Kidney (tissue), 14 donors: ENCODE data around the gene MLPH. TPM values are rescaled to one million over a fixed set of nuclear protein-coding genes. Genes with fewer than 3 reads are reported as not detected.
A peak's percentile ranks its signal among the peaks of the same experiment; 100 is the strongest.

ENCODE experiments used
- DNase-seq, 5 donors: peaks; one replicate each; pipeline ENCODE4 v3.0.0-alpha.2; 2013 to 2020
- FAIRE-seq: peaks from 2 replicates; lab custom pipeline; 2012; peaks lifted over from hg19 to GRCh38; lab: Jason Lieb, UNC
- H3K27ac ChIP-seq, 2 donors: one replicate each; pipeline ENCODE4 v1.7.0; 2013; ENCODE audit warnings: low read depth in 2 of 2, low read length in 2 of 2, inconsistent platforms in 1 of 2
- H3K27me3 ChIP-seq: one replicate; pipeline ENCODE4 v1.7.1; 2013; ENCODE audit warnings: low read length, inconsistent platforms; ENCODE audit not compliant: control insufficient read depth, insufficient read depth
- H3K36me3 ChIP-seq, 3 donors: one replicate each; pipeline versions ENCODE4 v1.7.0 to v1.7.1; 2013; ENCODE audit warnings: low read length in 3 of 3, control low read depth in 1 of 3, inconsistent platforms in 1 of 3; ENCODE audit not compliant: insufficient read depth in 3 of 3, control insufficient read depth in 2 of 3
- H3K4me1 ChIP-seq, 3 donors: one replicate each; pipeline versions ENCODE4 v1.7.0 to v1.7.1; 2013; ENCODE audit warnings: low read length in 3 of 3, inconsistent platforms in 1 of 3, low read depth in 1 of 3; ENCODE audit not compliant: control insufficient read depth in 2 of 3, insufficient read depth in 2 of 3
- H3K4me3 ChIP-seq, 3 donors: one replicate each; pipeline versions ENCODE4 v1.7.0 to v1.8.1; 2013; ENCODE audit warnings: low read length in 3 of 3, control low read depth in 1 of 3, inconsistent platforms in 1 of 3
- H3K9ac ChIP-seq, 3 donors: one replicate each; pipeline versions ENCODE4 v1.7.0 to v1.7.1; 2013; ENCODE audit warnings: low read length in 3 of 3, control low read depth in 1 of 3, inconsistent platforms in 1 of 3
- H3K9me3 ChIP-seq, 3 donors: one replicate each; pipeline versions ENCODE4 v1.7.0 to v1.7.1; 2013; ENCODE audit warnings: low read length in 3 of 3, control low read depth in 1 of 3, inconsistent platforms in 1 of 3; ENCODE audit not compliant: control insufficient read depth in 2 of 3, insufficient read depth in 1 of 3
- intact Hi-C: fragments of 100-400 bp; cut with DNase I; formaldehyde crosslinking; loops from one replicate; pipeline ENCODE4 v1.11.1; 2022
- polyA plus RNA-seq: library from polyadenylated mRNA; stranded (reverse); fragments of 350-450 nt; fragmentation: Illumina TruSeq; extraction: RNeasy Lipid Tissue Mini Kit (QIAGEN cat#74804); gene quantifications from one replicate; pipeline ENCODE4 v1.2.3, GENCODE V29; 2014; ENCODE audit warnings: low read depth, low replicate concordance; ENCODE audit not compliant: insufficient read depth
- total RNA-seq: library from RNA; stranded (reverse); fragmentation: NEBNext Ultra II Directional; extraction: Animal tissue kit (Norgen Biotek cat#: 25700); gene quantifications from one replicate; pipeline ENCODE4 v1.2.1, GENCODE V29; 2021
- TF ChIP-seq, protein P1 (sequence below): IDR thresholded peaks from 3 replicates; pipeline ENCODE4 v1.5.1; 2012; ENCODE audit warnings: mild to moderate bottlenecking, moderate library complexity, borderline replicate concordance; ENCODE audit not compliant: insufficient read depth; ENCODE audit errors: extremely low read depth
- donor health status: control.
- donor health status: control.
- donor health status: control.
- donor health status: control.
- donor health status: control.
- donor health status: DM: yes; HTN: yes; CAD: no.
- donor health status: Normal renal cell carcinoma (clear cell type).

The MLPH gene
- total and polyA plus RNA-seq, 2 donors from 2014 or later = 4.6 to 9.6 TPM

DNA sequence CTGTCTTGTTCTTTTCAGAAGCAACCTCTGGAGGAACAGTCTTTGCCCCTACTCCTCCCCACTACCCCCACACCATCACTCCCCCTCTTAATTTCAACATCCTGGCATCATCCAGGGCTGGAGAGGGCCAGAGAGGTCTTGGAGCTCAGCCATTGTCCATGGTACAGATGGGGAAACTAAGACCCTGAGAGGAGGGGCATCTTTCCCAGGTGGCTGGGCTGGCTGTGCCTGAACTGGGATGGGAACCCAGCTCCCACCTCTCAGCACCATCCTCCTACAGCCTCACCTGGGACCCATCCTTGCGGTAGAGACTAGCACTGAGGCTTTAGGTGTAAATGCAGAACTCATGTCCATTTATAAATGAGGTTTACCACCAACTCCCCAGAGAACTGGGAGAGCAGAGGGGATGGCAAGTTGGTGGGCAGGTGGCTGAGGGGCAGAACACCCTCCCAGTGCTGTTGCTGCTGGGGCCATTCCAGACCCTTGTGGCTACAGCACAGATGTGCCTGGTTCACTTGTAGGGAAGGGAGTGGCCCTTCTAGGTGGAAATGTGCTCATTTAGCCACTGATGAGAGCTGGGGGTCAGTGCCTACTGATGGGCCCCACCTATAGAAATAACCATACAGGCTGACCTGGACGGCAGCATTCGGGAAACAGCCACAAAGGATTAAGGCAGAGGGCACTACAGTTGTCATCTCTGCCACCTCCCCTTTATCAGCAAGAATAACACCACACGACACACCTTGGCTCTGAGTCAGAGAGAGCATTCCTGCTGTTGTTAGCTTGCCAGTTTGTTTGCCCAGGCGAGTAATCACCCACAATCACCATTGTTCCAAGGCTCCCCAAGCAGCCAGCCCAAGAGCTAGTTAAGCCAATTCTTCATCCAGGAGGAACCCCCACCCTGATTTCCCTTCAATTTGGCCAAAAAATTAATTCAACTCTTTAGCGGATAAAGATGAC is 2.1 kb downstream of the MLPH start:
- H3K9me3 ChIP-seq = peaks cover 0 to 12% (median 0%) of the 10 kb centered on the region in 3 donors
- H3K4me1 ChIP-seq = no peaks in the 10 kb centered on the region
- TF ChIP-seq, protein P1, sequence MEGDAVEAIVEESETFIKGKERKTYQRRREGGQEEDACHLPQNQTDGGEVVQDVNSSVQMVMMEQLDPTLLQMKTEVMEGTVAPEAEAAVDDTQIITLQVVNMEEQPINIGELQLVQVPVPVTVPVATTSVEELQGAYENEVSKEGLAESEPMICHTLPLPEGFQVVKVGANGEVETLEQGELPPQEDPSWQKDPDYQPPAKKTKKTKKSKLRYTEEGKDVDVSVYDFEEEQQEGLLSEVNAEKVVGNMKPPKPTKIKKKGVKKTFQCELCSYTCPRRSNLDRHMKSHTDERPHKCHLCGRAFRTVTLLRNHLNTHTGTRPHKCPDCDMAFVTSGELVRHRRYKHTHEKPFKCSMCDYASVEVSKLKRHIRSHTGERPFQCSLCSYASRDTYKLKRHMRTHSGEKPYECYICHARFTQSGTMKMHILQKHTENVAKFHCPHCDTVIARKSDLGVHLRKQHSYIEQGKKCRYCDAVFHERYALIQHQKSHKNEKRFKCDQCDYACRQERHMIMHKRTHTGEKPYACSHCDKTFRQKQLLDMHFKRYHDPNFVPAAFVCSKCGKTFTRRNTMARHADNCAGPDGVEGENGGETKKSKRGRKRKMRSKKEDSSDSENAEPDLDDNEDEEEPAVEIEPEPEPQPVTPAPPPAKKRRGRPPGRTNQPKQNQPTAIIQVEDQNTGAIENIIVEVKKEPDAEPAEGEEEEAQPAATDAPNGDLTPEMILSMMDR = no peak
- no peak overlapping the region for H3K9ac ChIP-seq
- peak in 1 of 5 donors; percentile 43 for DNase-seq
- no peaks in the 10 kb centered on the region for H3K36me3 ChIP-seq
- H3K4me3 ChIP-seq = no peak overlapping the region
- intact Hi-C loops = no loop called here
- H3K27me3 ChIP-seq = peaks cover 11% of the 10 kb centered on the region
- FAIRE-seq = no peak
- H3K27ac ChIP-seq = no peak overlapping the region

DNA sequence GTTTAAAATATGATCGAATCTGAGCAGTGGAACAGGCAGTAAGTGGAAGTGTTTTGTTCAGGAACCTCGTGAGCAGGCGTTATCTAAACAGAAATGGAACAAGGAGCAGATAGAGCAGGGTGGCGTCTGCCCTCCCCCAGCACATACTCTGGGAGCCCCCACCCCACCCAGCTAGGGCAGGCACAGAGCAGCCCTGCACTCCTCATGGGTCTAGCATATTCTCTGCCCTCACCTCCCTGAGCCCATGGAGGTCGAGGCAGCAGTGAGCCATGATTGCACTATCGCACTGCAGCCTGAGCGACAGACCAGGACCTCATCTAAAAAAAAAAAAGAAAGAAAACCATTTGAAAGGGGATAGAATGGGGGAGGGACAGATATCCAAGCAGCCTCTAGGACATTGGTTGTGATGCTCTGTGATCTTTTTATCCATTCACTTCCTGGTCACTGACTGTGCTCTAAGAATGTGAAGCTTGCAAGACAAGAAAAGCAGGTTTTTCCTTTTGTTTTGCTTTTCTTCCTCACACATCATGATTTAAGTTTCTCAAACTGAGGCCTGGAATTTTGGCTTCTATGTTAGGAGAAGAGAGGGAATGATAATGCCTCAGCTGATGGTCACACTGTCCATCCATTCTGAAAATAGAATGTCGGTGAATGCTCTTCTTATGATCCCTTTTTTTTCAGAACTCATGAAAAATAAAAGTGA is 3.1 kb downstream of the MLPH start:
- TF ChIP-seq, protein P1 = no peak
- H3K4me3 ChIP-seq = no peak overlapping the region
- H3K27ac ChIP-seq = no peak overlapping the region
- H3K36me3 ChIP-seq = no peaks in the 10 kb centered on the region
- peak in 3 of 5 donors; percentile 62 to 70 (median 65) for DNase-seq
- no peaks in the 10 kb centered on the region for H3K4me1 ChIP-seq
- peaks cover 9% of the 10 kb centered on the region for H3K27me3 ChIP-seq
- H3K9me3 ChIP-seq = peaks cover 0 to 12% (median 0%) of the 10 kb centered on the region in 3 donors
- H3K9ac ChIP-seq = no peak overlapping the region
- intact Hi-C loops = no loop called here
- FAIRE-seq = no peak

DNA sequence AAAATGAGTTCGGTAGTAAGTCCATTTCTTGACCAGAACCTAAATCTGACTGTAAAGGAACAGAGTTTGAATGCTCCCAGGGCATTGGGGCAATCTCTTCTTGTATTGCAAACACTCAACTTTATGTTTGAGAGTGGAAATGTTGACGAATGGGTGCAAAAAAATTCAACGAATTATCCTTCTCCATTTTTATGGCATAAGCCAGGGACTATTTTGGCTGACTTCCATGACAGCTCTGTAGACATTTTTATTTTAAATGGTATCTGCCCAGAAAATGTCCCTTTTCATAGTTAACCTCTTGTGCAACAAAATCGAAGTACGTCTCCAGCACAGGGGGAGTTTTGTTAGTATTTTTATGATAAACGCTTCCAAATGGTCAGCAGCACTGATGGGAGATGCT is 3.7 kb downstream of the MLPH start:
- Histone ChIP-seq H3K27me3 (peaks cover 7% of the 10 kb centered on the region), H3K9me3 (peaks cover 0 to 12% (median 0%) of the 10 kb centered on the region in 3 donors), H3K36me3 (no peaks in the 10 kb centered on the region), H3K4me3 (no peak overlapping the region), H3K27ac (no peak overlapping the region), H3K4me1 (no peaks in the 10 kb centered on the region), H3K9ac (no peak overlapping the region)
- intact Hi-C loops = no loop called here
- TF ChIP-seq, protein P1 = no peak
- DNase-seq (no peak), FAIRE-seq (no peak)
